Renal cortex interstitium (tissue), 11 donors: ENCODE results near the gene AFAP1L2. TPM values are rescaled to one million over a fixed set of nuclear protein-coding genes. Genes with fewer than 3 reads are reported as not detected.

ENCODE experiments used
- DNase-seq, 11 donors: peaks; one replicate each; pipeline ENCODE4 v3.0.0-alpha.2; 2013; ENCODE audit warnings: low read depth in 9 of 11, low spot score in 4 of 11; ENCODE audit errors: extremely low read depth in 1 of 11
- polyA plus RNA-seq, 3 donors: library from polyadenylated mRNA; unstranded; fragments of 120-200 nt; gene quantifications; one replicate each; pipeline ENCODE4 v1.2.1, GENCODE V29; 2013; ENCODE audit not compliant: insufficient read length in 3 of 3

Gene AFAP1L2
- polyA plus RNA-seq, 3 donors: 33.0 to 41.6 (median 36.6) TPM

DNA sequence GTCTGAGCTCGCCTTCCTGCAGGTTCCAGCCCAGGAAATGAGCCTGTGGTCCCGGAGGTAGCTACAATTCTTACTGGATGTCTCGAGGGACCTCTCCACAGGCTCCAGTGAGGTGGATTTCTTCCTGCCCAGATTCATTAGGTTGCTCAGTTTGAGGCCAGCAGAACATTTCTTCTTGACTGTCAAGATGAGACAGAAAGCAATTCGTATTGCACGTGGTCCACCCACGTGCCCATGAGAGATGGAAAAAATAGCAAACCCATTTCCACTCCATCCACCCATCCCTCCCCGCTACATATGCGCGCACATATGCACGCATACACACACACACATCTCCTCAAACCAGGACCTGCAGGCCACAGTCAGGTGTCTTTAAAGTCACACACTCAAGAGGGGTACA lies 96.6 kb downstream of the AFAP1L2 start:
- DNase-seq: no peak

DNA sequence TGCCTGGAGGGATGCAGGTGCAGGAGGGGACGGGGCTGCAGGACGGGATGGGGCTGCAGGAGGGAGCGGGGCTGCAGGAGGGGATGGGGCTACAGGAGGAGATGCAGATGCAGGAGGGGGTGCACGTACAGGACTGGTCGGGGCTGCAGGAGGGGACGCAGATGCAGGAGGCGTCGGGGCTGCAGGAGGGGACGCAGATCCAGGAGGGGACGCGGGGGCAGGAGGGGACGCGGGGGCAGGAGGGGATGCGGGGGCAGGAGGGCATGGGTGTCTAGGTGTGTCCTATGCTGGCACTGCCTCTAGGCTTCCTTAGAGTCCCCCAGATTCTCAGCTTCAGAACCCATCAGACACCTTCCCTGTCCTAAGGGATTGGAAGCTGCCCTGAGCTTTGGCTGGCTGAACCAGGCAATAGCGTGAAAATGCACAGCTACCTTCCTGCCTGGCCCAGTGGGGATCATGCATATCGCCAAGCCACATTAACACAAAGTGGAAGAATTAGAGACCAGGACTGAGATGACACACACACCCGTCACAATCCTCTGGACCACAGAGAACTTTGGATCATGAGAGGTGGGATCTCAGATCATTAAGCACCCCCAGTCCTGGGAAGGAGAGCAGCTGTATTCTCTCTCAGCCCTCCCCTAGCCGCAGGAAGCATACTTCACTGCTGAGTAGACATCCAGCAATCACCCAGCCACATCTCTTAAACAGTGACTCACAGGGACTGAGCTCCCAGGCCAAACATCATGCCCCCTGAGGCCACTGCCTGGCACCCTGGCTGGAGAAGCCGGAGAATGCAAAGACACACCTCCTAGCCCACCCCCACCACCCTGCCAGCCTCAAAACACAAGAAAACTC lies 98.0 kb downstream of the AFAP1L2 start:
- no peak for DNase-seq

DNA sequence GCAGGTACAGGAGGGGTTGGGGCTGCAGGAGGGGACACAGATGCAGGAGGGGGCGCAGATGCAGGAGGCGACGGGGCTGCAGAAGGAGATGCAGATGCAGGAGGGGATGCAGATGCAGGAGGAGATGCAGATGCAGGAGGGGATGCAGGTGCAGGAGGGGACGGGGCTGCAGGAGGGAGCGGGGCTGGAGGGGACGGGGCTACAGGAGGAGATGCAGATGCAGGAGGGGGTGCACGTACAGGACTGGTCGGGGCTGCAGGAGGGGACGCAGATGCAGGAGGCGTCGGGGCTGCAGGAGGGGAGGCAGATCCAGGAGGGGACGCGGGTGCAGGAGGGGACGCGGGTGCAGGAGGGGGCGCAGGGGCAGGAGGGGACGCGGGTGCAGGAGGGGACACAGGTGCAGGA lies 98.8 kb downstream of the AFAP1L2 start:
- no peak for DNase-seq

GRCh38 chr10:114304571-114305421 lies 99.5 kb downstream of the AFAP1L2 start:
- DNase-seq: peak; percentile 17 to 51 (median 43)

DNA sequence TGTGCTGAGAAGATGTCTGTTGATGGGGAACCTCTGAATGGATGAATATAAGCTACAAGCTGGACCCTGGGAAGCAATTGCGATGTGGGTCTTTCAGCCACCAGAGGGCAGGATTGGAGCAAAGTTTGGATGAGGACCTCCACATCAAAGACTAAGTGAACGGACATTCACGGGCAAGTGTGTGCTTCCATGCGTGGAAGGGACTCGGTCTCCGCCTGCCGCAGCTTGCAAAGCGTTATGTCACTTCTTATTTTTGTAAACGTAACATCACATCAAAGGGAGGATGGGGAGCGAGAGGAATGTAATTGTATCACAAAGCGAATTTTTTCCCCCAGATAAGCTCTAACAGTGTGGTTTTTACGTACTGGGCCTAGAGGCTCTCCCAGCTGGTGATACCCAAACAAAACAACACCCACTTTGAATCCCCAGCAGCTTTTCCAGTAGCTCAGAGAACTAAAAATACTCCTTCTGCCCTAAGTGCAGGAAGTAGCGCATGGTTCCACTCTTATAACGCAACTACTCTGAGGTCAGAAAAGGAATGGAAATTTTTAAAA lies 100.2 kb downstream of the AFAP1L2 start:
- DNase-seq: peak; percentile 77 to 92 (median 86)

GRCh38 chr10:114303556-114303955 lies 100.7 kb downstream of the AFAP1L2 start:
- DNase-seq: no peak

DNA sequence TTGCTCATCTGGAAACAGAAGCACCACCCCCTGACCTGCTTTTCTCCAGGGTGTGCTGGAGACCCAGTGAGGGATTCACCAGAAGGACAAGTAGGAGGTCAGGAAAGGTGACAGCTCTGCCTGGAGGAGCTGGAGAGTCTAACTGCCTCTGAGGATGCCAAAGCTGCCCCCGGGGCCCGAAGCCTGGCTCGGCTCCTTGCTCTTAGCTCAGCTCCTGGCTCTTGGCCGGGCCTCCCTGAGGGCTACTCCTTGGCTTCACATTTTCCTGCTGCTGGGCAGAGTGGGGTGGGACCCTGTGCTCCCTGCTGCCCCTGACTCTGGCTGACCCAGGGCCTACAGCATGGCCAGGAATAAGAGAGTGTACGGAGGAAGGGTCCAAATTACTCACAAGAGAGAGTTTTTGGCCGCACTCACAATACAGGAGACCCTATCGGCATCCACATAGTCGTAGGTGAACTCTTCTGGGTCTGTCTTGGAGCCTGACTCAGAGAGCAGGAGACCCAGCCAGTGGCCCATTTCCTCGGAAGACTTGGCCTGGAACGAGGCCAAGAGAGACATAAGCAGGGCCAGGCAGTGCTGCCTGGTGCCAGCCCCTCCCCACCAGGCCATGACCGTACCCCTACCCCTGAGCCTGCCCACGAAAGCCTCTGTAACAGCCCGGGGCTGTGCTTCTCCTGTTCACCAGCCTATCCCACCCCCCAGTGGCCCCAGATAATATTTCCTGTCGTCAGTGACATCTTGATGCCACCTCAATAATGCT lies 102.2 kb downstream of the AFAP1L2 start:
- no peak for DNase-seq

- DNase-seq: no peak
These were observed 103.1 kb downstream of the AFAP1L2 start for GRCh38 chr10:114301177-114301576.

DNA sequence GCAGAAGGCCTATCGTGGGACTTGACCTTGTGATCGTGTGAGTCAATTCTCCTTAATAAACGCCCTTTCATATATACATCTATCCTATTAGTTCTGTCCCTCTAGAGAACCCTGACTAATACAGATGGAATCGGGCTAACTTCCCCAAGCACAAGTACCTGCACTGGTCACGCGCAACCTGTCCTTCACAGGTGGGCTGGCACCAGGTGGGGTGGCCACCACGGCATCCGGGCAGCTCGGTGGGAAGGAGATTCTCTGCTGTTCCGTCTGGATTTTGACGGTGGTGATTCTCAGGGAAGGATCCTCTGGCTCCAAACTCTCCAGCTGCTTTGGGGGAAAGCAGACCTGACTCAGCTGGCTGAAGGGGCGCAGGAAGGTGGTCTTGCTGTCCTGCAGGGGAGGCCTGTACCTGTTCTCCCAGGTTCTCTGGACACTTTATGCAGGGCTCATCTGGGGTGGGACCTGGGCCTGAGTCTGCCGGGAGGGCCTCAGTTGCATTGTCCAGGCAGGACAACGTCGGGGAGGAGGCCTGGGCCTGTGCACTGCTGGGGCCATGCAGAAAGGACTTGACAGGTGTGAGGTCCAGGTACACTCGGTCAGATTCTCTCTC lies 104.2 kb downstream of the AFAP1L2 start:
- no peak for DNase-seq

DNA sequence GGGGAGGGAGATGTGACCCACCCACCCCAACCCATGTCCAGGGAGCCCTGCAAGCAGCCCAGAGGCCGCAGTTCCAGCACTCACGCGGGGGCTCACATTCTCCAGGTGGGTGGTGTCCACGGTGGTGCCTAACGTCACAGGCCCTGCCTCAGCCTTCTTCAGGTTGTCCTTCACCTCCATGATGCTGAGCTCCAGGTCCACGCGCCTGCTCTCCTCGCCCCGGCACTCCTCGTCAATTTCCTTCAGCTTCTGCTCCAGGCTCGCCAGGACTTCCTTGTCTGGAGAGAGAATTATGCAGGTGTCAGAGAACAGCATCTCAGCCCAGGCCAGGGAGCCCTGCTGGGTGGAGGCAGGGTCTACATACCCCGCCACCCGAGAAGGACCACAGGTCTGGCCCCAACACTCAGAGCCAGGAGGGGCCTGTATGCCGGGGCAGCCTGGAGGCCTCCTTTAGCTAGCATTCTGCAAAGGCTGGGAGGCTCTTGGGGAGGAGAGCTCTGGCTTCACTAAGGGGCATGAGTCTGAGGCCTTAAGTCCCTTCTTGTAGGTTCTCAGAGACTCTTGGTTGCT lies 107.1 kb downstream of the AFAP1L2 start:
- no peak for DNase-seq

- no peak for DNase-seq
These were observed 108.9 kb downstream of the AFAP1L2 start for GRCh38 chr10:114295393-114295792.

GRCh38 chr10:114294549-114294948 lies 109.8 kb downstream of the AFAP1L2 start:
- no peak for DNase-seq

DNA sequence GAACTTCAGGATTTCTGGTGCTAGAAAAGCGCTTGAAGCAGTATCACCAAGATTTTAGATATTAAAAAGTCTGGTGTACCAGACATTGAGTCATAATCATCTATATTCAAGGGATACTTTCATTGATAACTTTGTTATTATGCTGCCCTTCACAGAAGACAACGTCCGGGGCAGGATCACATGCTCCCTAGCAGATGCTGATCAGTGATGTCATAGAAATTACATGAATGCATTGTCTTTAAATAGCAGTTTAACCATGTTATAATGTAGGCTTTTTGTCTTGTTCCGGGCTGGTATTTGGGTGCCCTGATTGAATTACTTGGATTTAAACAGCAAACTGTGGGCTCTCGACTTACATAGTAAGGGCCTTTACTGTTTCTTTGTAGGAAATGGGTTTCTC lies 111.2 kb downstream of the AFAP1L2 start:
- DNase-seq: no peak

DNA sequence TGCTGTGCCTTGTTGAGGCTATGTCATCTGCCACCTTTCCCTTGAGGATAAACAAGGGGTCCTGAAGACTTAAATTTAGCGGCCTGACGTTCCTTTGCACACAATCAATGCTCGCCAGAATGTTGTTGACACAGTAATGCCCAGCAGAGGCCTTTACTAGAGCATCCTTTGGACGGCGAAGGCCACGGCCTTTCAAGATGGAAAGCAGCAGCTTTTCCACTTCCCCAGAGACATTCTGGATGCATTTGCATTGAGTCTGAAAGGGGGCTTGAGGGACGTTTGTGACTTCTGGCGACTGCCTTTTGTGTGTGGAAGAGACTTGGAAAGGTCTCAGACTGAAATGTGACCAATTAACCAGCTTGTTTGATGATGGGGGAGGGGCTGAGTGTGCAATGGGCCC lies 112.8 kb downstream of the AFAP1L2 start:
- DNase-seq: no peak

GRCh38 chr10:114291076-114291475 lies 113.2 kb downstream of the AFAP1L2 start:
- DNase-seq: no peak

DNA sequence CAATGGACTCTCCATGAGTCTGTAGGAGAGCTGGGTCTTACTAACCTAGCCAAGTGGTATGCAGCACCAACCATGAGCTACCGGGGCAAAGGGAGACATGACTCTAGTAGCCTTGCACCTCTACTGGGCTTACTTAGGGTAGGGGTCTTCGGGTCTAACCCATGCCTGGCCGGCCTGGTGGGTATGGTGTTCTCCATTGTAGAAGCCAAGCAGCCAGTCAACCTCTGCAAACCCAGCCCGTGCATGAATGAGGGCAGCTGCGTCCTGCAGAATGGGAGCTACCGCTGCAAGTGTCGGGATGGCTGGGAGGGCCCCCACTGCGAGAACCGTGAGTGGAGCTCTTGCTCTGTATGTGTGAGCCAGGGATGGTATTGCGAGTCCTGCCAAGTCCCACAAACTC lies 114.3 kb downstream of the AFAP1L2 start:
- no peak for DNase-seq

GRCh38 chr10:114289096-114289436 lies 115.2 kb downstream of the AFAP1L2 start:
- DNase-seq: no peak

GRCh38 chr10:114288424-114289095 lies 115.7 kb downstream of the AFAP1L2 start:
- DNase-seq: no peak
